ENCODE measurements around the gene MMP12.

DNA sequence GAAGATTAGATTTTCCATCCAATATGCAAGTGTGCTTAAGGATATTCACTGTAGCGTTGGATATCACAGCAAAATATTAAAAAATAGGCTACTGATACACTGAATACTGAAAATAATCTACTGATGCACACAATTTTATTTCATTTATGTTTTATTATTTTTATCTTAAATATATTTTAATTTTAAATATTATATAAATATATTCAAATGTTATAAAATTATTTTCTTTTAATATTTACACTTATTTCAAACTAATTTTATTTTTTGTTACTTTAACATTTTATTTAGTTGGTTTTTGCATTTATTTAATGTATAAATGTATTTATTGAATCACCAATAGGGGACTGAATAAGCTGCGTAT is 43.7 kb downstream of the MMP12 start:
- TF ChIP-seq, protein P1, sequence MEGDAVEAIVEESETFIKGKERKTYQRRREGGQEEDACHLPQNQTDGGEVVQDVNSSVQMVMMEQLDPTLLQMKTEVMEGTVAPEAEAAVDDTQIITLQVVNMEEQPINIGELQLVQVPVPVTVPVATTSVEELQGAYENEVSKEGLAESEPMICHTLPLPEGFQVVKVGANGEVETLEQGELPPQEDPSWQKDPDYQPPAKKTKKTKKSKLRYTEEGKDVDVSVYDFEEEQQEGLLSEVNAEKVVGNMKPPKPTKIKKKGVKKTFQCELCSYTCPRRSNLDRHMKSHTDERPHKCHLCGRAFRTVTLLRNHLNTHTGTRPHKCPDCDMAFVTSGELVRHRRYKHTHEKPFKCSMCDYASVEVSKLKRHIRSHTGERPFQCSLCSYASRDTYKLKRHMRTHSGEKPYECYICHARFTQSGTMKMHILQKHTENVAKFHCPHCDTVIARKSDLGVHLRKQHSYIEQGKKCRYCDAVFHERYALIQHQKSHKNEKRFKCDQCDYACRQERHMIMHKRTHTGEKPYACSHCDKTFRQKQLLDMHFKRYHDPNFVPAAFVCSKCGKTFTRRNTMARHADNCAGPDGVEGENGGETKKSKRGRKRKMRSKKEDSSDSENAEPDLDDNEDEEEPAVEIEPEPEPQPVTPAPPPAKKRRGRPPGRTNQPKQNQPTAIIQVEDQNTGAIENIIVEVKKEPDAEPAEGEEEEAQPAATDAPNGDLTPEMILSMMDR (IDR thresholded peaks at IDR 0.05; ENCODE audit: low read depth, low read length, poor library complexity, severe bottlenecking), result no peak
- TF ChIP-seq EZH2phosphoT487 (IDR thresholded peaks at IDR 0.05; ENCODE audit: borderline replicate concordance, low read length), result no peak

Measured in DOHH2 (cell line).